Spleen (tissue), 7 donors: Measurements from ENCODE around the gene ARL14.

ENCODE experiments used
- POLR2A ChIP-seq, 3 donors: fragments of 450-650 bp; IDR thresholded peaks; one replicate each; pipeline ENCODE4 v1.5.1; 2017; ENCODE audit warnings: antibody characterized with exemption in 3 of 3, mild to moderate bottlenecking in 1 of 3
- POLR2AphosphoS5 ChIP-seq, 3 donors: sonication (generic); formaldehyde crosslinking; IDR thresholded peaks; one replicate each; pipeline ENCODE4 v1.5.1; 2017; ENCODE audit warnings: antibody characterized with exemption in 3 of 3
- TF ChIP-seq, protein P1 (sequence below), 11 experiments: fragments of 200-600 bp in 7 of 11; fragments of 450-650 bp in 4 of 11; sonication (generic) in 4 of 11; IDR thresholded peaks in 8 of 11; conservative IDR thresholded peaks in 3 of 11; 1 replicate in 7 of 11; 2 replicates in 4 of 11; pipeline versions ENCODE4 v1.4.0 to v1.8.0; 2016 to 2021; ENCODE audit warnings: antibody characterized with exemption in 11 of 11, inconsistent platforms in 4 of 11, mild to moderate bottlenecking in 1 of 11
- donor health status: DM: no; HTN: no; CAD: no; lungs with moderate emphysema.
- donor health status: DM: no; HTN: no; CAD: no.
- donor health status: DM: no; HTN: no; CAD: no.

DNA sequence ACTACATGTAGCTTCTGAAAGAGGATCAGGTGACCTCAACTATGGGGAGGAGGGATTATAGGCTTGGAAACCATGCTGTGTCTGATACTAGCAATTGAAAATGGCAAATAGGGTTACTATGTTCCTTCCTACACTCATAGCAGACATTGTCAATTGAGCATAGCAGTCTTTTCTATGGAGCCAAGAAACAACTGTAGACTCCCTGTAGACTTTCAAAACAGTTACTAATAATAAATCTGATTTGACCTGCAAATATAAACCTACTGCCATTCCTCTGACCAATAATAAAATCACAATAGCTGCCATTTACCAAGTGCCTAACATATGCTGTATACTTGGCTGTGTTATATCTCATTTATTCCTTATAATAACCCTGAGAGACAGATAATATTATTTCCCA is 8.5 kb upstream of the ARL14 start:
- TF ChIP-seq, protein P1, sequence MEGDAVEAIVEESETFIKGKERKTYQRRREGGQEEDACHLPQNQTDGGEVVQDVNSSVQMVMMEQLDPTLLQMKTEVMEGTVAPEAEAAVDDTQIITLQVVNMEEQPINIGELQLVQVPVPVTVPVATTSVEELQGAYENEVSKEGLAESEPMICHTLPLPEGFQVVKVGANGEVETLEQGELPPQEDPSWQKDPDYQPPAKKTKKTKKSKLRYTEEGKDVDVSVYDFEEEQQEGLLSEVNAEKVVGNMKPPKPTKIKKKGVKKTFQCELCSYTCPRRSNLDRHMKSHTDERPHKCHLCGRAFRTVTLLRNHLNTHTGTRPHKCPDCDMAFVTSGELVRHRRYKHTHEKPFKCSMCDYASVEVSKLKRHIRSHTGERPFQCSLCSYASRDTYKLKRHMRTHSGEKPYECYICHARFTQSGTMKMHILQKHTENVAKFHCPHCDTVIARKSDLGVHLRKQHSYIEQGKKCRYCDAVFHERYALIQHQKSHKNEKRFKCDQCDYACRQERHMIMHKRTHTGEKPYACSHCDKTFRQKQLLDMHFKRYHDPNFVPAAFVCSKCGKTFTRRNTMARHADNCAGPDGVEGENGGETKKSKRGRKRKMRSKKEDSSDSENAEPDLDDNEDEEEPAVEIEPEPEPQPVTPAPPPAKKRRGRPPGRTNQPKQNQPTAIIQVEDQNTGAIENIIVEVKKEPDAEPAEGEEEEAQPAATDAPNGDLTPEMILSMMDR (IDR thresholded peaks at IDR 0.05 in 8 of 11, conservative IDR thresholded peaks at IDR 0.05 in 3 of 11): no peak
- no peak for TF ChIP-seq POLR2A (IDR thresholded peaks at IDR 0.05)
- no peak for TF ChIP-seq POLR2AphosphoS5 (IDR thresholded peaks at IDR 0.05)
